Neural cell (in vitro differentiated cells): ENCODE data around the gene VPS54. TPM values are rescaled to one million over a fixed set of nuclear protein-coding genes. Genes with fewer than 3 reads are reported as not detected.

Experiments used
- H2AFZ ChIP-seq: fragments of 200-600, 300-800 bp; sonication (generic), shearing (Covaris generic); 2 replicates; pipeline ENCODE4 v1.6.0; 2014; ENCODE audit warnings: low read depth, mild to moderate bottlenecking, antibody characterized with exemption, low read length, moderate library complexity
- H3F3A ChIP-seq: fragments of 200-600 bp; shearing (Covaris generic); 2 replicates; pipeline ENCODE4 v1.6.1; 2016; ENCODE audit warnings: mild to moderate bottlenecking, moderate library complexity, mixed read lengths, antibody characterized with exemption, low read length; ENCODE audit not compliant: insufficient read depth, poor library complexity, severe bottlenecking
- H3K27ac ChIP-seq: fragments of 200-600, 300-800 bp; sonication (generic), shearing (Covaris generic); 2 replicates; pipeline ENCODE4 v1.5.1; 2014; ENCODE audit warnings: mild to moderate bottlenecking, low read length, moderate library complexity
- H3K27me3 ChIP-seq: fragments of 300-800, 200-600 bp; sonication (generic), shearing (Covaris generic); 2 replicates; pipeline ENCODE4 v1.6.0; 2014; ENCODE audit warnings: mild to moderate bottlenecking, low read depth, low read length, moderate library complexity; ENCODE audit not compliant: insufficient read depth
- H3K36me3 ChIP-seq: fragments of 300-800, 200-600 bp; sonication (generic), shearing (Covaris generic); 2 replicates; pipeline ENCODE4 v1.5.1; 2014; ENCODE audit warnings: mild to moderate bottlenecking, antibody characterized with exemption, low read length, moderate library complexity; ENCODE audit not compliant: insufficient read depth
- H3K4me2 ChIP-seq: fragments of 300-800, 200-600 bp; sonication (generic), shearing (Covaris generic); 2 replicates; pipeline ENCODE4 v1.6.0; 2014; ENCODE audit warnings: mild to moderate bottlenecking, low read length
- H3K4me3 ChIP-seq: fragments of 300-800, 200-600 bp; sonication (generic), shearing (Covaris generic); 2 replicates; pipeline ENCODE4 v1.5.1; 2014; ENCODE audit warnings: mild to moderate bottlenecking, low read length, moderate library complexity
- H3K79me2 ChIP-seq: fragments of 200-600 bp; shearing (Covaris generic); replicated peaks from 2 replicates; pipeline ENCODE4 v1.6.0; 2014; ENCODE audit warnings: mild to moderate bottlenecking, low read length, moderate library complexity; ENCODE audit not compliant: insufficient read depth
- H3K9ac ChIP-seq: fragments of 300-800, 200-600 bp; sonication (generic), shearing (Covaris generic); 2 replicates; pipeline ENCODE4 v1.6.1; 2016; ENCODE audit warnings: mild to moderate bottlenecking, low read length, mixed read lengths
- H3K9me2 ChIP-seq: fragments of 200-600 bp; shearing (Covaris generic); 2 replicates; pipeline ENCODE4 v1.6.1; 2016; ENCODE audit warnings: mild to moderate bottlenecking, low read length, mixed read lengths; ENCODE audit not compliant: insufficient read depth
- H3K9me3 ChIP-seq: fragments of 200-600, 300-800 bp; sonication (generic), shearing (Covaris generic); 2 replicates; pipeline ENCODE4 v1.6.1; 2016; ENCODE audit warnings: mild to moderate bottlenecking, mixed run types, low read length, moderate library complexity, mixed read lengths
- H4K20me1 ChIP-seq: fragments of 200-600 bp; shearing (Covaris generic); 2 replicates; pipeline ENCODE4 v1.6.1; 2016; ENCODE audit warnings: mild to moderate bottlenecking, mixed run types; ENCODE audit not compliant: insufficient read depth
- EP300 ChIP-seq: fragments of 450-650 bp; conservative IDR thresholded peaks from 2 replicates; pipeline ENCODE4 v1.6.1; 2014; ENCODE audit warnings: antibody characterized with exemption, mild to moderate bottlenecking, moderate library complexity; ENCODE audit not compliant: poor library complexity, severe bottlenecking
- EZH2 ChIP-seq: fragments of 200-600, 300-800 bp; shearing (Covaris generic), sonication (generic); IDR thresholded peaks from 2 replicates; pipeline ENCODE4 v1.6.1; 2014; ENCODE audit warnings: antibody characterized with exemption, low read length, borderline replicate concordance, mild to moderate bottlenecking; ENCODE audit not compliant: insufficient read depth, poor library complexity, severe bottlenecking
- MXI1 ChIP-seq: fragments of 450-650 bp; conservative IDR thresholded peaks from 2 replicates; pipeline ENCODE4 v1.6.1; 2014; ENCODE audit warnings: antibody characterized with exemption, mild to moderate bottlenecking; ENCODE audit not compliant: poor library complexity, severe bottlenecking
- POLR2AphosphoS5 ChIP-seq: IDR thresholded peaks from 2 replicates; pipeline ENCODE4 v1.6.1; 2012
- RAD21 ChIP-seq: fragments of 450-650 bp; conservative IDR thresholded peaks from 2 replicates; pipeline ENCODE4 v1.6.1; 2014; ENCODE audit warnings: antibody characterized with exemption, mild to moderate bottlenecking, moderate library complexity
- SMC3 ChIP-seq: fragments of 450-650 bp; conservative IDR thresholded peaks from 2 replicates; pipeline ENCODE4 v1.6.1; 2014; ENCODE audit warnings: antibody characterized with exemption, mild to moderate bottlenecking, moderate library complexity; ENCODE audit not compliant: poor library complexity
- TAF1 ChIP-seq: IDR thresholded peaks from 2 replicates; pipeline ENCODE4 v1.6.1; 2012; ENCODE audit warnings: low read depth
- polyA plus RNA-seq: library from polyadenylated mRNA; depleted of rRNA; stranded (reverse); fragments of >200 nt; gene quantifications from 2 replicates; pipeline ENCODE4 v1.2.3, GENCODE V29; 2014
- TF ChIP-seq, protein P1 (sequence below): IDR thresholded peaks from 2 replicates; pipeline ENCODE4 v1.6.1; 2012; ENCODE audit warnings: borderline replicate concordance
- TF ChIP-seq, protein P2 (sequence below): fragments of 450-650 bp; IDR thresholded peaks from 2 replicates; pipeline ENCODE4 v1.5.1; 2014; ENCODE audit warnings: antibody characterized with exemption, mild to moderate bottlenecking, moderate library complexity; ENCODE audit not compliant: poor library complexity, severe bottlenecking

The VPS54 gene
- polyA plus RNA-seq, 1 donor from 2014 or later, result 34.2 TPM

DNA sequence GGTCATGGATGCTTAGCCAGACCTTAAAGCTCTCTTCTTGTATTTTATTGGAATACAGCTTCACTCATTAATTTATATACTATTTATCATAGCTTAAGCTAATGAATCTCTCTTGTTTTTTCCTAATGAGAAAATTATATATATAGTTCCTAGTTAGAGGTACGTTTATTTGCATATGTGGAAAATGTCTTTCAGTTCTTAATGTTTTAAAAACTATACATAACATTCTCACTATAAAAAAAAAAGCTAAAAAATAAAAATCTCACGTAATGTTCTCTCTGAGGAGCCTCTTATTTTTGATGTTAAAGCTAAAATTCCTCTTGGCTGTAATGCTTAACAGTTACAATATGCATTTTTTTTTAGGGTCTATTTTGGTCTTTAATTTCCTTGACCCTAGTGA lies 160.9 kb downstream of the VPS54 start:
- Histone ChIP-seq H3K79me2 (no peaks in the 10 kb centered on the region), H3K27ac (no peak overlapping the region)

DNA sequence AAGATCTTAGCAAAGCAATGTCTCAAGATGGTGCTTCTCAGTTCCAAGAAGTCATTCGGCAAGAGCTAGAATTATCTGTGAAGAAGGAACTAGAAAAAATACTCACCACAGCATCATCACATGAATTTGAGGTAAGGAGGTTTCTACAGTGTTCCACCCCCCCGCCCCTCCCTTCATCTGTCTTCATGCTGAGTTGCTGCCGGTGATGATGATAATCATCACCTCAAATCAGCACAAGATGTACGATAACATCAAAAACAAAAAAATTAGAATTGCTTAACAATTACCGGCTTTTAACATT lies 163.0 kb downstream of the VPS54 start:
- H3K27me3 ChIP-seq, result no peaks in the 10 kb centered on the region
- no peaks in the 10 kb centered on the region for H3K9me3 ChIP-seq
- H3F3A ChIP-seq, result no peaks in the 10 kb centered on the region
- no peaks in the 10 kb centered on the region for H3K79me2 ChIP-seq
- H3K9ac ChIP-seq, result no peak overlapping the region
- TF ChIP-seq EZH2, result no peak
- no peak for TF ChIP-seq MXI1
- no peak for TF ChIP-seq RAD21
- H3K4me2 ChIP-seq, result no peak overlapping the region
- H4K20me1 ChIP-seq, result no peaks in the 10 kb centered on the region
- no peak overlapping the region for H2AFZ ChIP-seq
- H3K4me3 ChIP-seq, result no peak overlapping the region
- H3K27ac ChIP-seq, result no peak overlapping the region
- H3K36me3 ChIP-seq, result peaks cover 10% of the 10 kb centered on the region
- H3K9me2 ChIP-seq, result no peaks in the 10 kb centered on the region

More for the DNA sequence above, 160.9 kb downstream of the VPS54 start:
- H3K4me2 ChIP-seq, result no peak overlapping the region
- no peaks in the 10 kb centered on the region for H3K27me3 ChIP-seq
- H3K9ac ChIP-seq, result no peak overlapping the region
- no peaks in the 10 kb centered on the region for H4K20me1 ChIP-seq
- no peaks in the 10 kb centered on the region for H3K9me2 ChIP-seq
- H2AFZ ChIP-seq, result no peak overlapping the region
- no peaks in the 10 kb centered on the region for H3K9me3 ChIP-seq
- H3K36me3 ChIP-seq, result peaks cover 10% of the 10 kb centered on the region
- H3F3A ChIP-seq, result no peaks in the 10 kb centered on the region
- H3K4me3 ChIP-seq, result no peak overlapping the region
- TF ChIP-seq, protein P1, sequence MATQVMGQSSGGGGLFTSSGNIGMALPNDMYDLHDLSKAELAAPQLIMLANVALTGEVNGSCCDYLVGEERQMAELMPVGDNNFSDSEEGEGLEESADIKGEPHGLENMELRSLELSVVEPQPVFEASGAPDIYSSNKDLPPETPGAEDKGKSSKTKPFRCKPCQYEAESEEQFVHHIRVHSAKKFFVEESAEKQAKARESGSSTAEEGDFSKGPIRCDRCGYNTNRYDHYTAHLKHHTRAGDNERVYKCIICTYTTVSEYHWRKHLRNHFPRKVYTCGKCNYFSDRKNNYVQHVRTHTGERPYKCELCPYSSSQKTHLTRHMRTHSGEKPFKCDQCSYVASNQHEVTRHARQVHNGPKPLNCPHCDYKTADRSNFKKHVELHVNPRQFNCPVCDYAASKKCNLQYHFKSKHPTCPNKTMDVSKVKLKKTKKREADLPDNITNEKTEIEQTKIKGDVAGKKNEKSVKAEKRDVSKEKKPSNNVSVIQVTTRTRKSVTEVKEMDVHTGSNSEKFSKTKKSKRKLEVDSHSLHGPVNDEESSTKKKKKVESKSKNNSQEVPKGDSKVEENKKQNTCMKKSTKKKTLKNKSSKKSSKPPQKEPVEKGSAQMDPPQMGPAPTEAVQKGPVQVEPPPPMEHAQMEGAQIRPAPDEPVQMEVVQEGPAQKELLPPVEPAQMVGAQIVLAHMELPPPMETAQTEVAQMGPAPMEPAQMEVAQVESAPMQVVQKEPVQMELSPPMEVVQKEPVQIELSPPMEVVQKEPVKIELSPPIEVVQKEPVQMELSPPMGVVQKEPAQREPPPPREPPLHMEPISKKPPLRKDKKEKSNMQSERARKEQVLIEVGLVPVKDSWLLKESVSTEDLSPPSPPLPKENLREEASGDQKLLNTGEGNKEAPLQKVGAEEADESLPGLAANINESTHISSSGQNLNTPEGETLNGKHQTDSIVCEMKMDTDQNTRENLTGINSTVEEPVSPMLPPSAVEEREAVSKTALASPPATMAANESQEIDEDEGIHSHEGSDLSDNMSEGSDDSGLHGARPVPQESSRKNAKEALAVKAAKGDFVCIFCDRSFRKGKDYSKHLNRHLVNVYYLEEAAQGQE, result no peak
- no peak for TF ChIP-seq TAF1
- TF ChIP-seq MXI1, result no peak
- TF ChIP-seq, protein P2, sequence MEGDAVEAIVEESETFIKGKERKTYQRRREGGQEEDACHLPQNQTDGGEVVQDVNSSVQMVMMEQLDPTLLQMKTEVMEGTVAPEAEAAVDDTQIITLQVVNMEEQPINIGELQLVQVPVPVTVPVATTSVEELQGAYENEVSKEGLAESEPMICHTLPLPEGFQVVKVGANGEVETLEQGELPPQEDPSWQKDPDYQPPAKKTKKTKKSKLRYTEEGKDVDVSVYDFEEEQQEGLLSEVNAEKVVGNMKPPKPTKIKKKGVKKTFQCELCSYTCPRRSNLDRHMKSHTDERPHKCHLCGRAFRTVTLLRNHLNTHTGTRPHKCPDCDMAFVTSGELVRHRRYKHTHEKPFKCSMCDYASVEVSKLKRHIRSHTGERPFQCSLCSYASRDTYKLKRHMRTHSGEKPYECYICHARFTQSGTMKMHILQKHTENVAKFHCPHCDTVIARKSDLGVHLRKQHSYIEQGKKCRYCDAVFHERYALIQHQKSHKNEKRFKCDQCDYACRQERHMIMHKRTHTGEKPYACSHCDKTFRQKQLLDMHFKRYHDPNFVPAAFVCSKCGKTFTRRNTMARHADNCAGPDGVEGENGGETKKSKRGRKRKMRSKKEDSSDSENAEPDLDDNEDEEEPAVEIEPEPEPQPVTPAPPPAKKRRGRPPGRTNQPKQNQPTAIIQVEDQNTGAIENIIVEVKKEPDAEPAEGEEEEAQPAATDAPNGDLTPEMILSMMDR, result no peak
- no peak for TF ChIP-seq EZH2
- TF ChIP-seq SMC3, result no peak

DNA sequence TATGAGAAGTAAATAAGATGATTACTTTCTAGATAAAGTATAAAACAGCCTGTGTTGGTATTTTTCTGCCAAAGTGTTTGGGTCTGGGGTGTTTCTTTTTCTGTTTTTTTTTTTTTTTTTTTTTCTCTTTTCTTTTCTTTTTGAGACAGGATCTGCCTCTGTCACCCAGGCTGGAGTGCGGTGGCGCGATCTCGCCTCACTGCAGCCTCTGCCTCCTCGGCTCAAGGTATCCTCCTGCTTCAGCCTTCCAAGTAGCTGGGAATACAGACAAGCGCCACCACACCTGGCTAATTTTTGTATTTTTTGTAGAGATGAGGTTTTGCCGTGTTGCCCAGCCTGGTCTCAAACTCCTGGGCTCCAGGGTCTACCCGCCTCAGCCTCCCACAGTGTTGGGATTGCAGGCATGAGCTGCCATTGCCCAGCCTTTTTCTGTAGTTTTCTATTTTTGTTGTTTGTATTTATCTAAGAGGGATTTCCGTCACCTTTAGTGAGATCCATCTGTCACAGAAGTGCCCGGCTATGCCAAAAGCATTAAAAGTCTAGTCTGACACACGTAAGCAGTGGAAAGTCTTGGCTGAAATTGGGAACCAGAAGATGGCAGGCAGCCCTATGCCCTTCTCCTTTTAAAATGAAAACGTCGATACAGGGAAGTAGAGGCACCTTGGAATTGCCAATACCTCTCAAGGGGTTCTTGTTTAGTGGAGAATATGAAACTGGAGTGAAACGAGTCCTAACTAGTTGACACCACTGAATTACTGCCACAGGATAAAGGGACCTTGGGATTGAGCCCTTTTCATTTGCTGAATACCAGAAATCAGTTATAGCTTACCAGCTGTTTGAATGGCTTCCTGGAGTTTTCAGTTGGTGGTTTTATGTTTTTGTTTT lies 163.6 kb downstream of the VPS54 start:
- H3K4me2 ChIP-seq, result no peak overlapping the region
- H2AFZ ChIP-seq, result no peak overlapping the region
- no peaks in the 10 kb centered on the region for H4K20me1 ChIP-seq
- H3K9me2 ChIP-seq, result no peaks in the 10 kb centered on the region
- peaks cover 10% of the 10 kb centered on the region for H3K36me3 ChIP-seq
- H3K27ac ChIP-seq, result no peak overlapping the region
- no peaks in the 10 kb centered on the region for H3F3A ChIP-seq
- no peak overlapping the region for H3K9ac ChIP-seq
- no peaks in the 10 kb centered on the region for H3K9me3 ChIP-seq
- TF ChIP-seq RAD21 (no peak), MXI1 (no peak), EP300 (no peak), SMC3 (no peak), EZH2 (no peak), TAF1 (no peak), POLR2AphosphoS5 (no peak)
- TF ChIP-seq, protein P2, result no peak
- TF ChIP-seq, protein P1, result no peak
- no peak overlapping the region for H3K4me3 ChIP-seq
- no peaks in the 10 kb centered on the region for H3K79me2 ChIP-seq
- H3K27me3 ChIP-seq, result no peaks in the 10 kb centered on the region
